Gastrocnemius medialis (tissue), 4 donors: Measurements from ENCODE around the gene PIGA.

Experiments used
- POLR2A ChIP-seq, 2 donors: fragments of 450-650 bp; IDR thresholded peaks; one replicate each; pipeline ENCODE4 v1.6.1; 2017; ENCODE audit warnings: antibody characterized with exemption in 2 of 2, mild to moderate bottlenecking in 2 of 2, moderate library complexity in 2 of 2
- TF ChIP-seq, protein P1 (sequence below), 5 experiments: fragments of 450-650 bp in 3 of 5; fragments of 200-600 bp in 2 of 5; sonication (generic) in 2 of 5; IDR thresholded peaks in 4 of 5; conservative IDR thresholded peaks in 1 of 5; 1 replicate in 4 of 5; 2 replicates in 1 of 5; pipeline ENCODE4 v1.5.1; 2016 to 2019; ENCODE audit warnings: antibody characterized with exemption in 5 of 5, mild to moderate bottlenecking in 3 of 5, moderate library complexity in 3 of 5

DNA sequence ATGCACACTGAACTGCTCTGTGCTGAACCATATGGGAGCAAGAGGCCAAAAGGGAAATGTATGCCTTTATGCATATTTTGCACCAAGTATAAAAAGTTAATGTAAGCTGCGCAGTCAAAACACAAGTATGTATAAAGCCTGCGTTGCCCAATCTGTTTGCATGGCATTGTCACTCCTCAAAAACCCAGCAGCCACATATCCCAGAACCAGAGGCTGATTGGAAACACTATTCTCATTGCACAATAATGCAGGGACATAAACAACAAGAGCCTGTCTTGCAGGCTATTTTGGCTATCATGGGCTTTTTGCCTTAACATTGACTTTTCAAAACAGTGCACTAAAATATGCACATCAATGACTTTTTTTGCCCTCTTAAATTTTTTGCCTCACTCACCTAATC lies 60.4 kb downstream of the PIGA start:
- TF ChIP-seq, protein P1, sequence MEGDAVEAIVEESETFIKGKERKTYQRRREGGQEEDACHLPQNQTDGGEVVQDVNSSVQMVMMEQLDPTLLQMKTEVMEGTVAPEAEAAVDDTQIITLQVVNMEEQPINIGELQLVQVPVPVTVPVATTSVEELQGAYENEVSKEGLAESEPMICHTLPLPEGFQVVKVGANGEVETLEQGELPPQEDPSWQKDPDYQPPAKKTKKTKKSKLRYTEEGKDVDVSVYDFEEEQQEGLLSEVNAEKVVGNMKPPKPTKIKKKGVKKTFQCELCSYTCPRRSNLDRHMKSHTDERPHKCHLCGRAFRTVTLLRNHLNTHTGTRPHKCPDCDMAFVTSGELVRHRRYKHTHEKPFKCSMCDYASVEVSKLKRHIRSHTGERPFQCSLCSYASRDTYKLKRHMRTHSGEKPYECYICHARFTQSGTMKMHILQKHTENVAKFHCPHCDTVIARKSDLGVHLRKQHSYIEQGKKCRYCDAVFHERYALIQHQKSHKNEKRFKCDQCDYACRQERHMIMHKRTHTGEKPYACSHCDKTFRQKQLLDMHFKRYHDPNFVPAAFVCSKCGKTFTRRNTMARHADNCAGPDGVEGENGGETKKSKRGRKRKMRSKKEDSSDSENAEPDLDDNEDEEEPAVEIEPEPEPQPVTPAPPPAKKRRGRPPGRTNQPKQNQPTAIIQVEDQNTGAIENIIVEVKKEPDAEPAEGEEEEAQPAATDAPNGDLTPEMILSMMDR (IDR thresholded peaks at IDR 0.05 in 4 of 5, conservative IDR thresholded peaks at IDR 0.05 in 1 of 5): no peak
- no peak for TF ChIP-seq POLR2A (IDR thresholded peaks at IDR 0.05)
